A673 (cell line): ENCODE data around the gene CD244.

Experiments used
- EZH2 ChIP-seq: fragments of 200-600 bp; sonication (generic); IDR thresholded peaks from 2 replicates; pipeline ENCODE4 v1.6.1; 2017; ENCODE audit warnings: borderline replicate concordance, low read depth, mild to moderate bottlenecking, mixed read lengths, antibody characterized with exemption, low read length; ENCODE audit not compliant: poor library complexity, severe bottlenecking
- TF ChIP-seq, protein P1 (sequence below): fragments of 300-800, 200-600 bp; sonication (generic); conservative IDR thresholded peaks from 2 replicates; pipeline ENCODE4 v1.5.1; 2017; ENCODE audit warnings: low read depth, mild to moderate bottlenecking, antibody characterized with exemption, low read length, moderate library complexity, mixed read lengths

DNA sequence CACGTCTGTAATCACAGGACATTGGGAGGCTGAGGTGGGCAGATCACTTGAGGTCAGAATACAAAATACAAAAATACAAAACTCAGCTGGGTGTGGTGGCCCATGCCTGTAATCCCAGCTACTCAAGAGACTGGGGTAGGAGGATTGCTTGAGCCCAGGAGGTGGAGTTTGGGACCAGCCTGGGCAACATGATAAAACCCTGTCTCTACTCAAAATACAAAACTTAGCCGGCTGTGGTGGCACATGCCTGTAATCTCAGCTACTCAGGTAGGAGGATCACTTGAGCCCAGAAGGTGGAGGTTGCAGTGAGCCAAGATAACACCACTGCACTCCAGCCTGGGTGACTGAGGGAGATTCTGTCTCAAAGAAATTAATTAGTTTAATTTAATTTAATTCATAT is 28.8 kb upstream of the CD244 start:
- TF ChIP-seq, protein P1, sequence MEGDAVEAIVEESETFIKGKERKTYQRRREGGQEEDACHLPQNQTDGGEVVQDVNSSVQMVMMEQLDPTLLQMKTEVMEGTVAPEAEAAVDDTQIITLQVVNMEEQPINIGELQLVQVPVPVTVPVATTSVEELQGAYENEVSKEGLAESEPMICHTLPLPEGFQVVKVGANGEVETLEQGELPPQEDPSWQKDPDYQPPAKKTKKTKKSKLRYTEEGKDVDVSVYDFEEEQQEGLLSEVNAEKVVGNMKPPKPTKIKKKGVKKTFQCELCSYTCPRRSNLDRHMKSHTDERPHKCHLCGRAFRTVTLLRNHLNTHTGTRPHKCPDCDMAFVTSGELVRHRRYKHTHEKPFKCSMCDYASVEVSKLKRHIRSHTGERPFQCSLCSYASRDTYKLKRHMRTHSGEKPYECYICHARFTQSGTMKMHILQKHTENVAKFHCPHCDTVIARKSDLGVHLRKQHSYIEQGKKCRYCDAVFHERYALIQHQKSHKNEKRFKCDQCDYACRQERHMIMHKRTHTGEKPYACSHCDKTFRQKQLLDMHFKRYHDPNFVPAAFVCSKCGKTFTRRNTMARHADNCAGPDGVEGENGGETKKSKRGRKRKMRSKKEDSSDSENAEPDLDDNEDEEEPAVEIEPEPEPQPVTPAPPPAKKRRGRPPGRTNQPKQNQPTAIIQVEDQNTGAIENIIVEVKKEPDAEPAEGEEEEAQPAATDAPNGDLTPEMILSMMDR: no peak
- TF ChIP-seq EZH2: no peak
